ENCODE data around the gene COQ4.

The COQ4 gene

GRCh38 chr9:128285033-128285784 is 37.4 kb upstream of the COQ4 start:
- H3K79me2 ChIP-seq (ENCODE audit: control insufficient read depth, insufficient read depth, low read length, unreplicated experiment) = no peaks in the 10 kb centered on the region
- H3K4me1 ChIP-seq (ENCODE audit: control insufficient read depth, insufficient read depth, low read length, unreplicated experiment) = no peaks in the 10 kb centered on the region
- no peak overlapping the region for H2AFZ ChIP-seq (ENCODE audit: low read length, unreplicated experiment)
- H3K36me3 ChIP-seq (ENCODE audit: insufficient read depth, low read length) = peaks cover 7% of the 10 kb centered on the region; the same call in 1 of the 2 replicates
- no peak overlapping the region for H3K27ac ChIP-seq (ENCODE audit: low read depth, low read length)
- no peak overlapping the region for H3K4me3 ChIP-seq (ENCODE audit: low read depth, low read length)
- H3K27me3 ChIP-seq (ENCODE audit: insufficient read depth, low read length) = no peaks in the 10 kb centered on the region

GRCh38 chr9:128286440-128286839 is 36.2 kb upstream of the COQ4 start:
- H3K4me3 ChIP-seq (ENCODE audit: low read depth, low read length) = no peak overlapping the region
- no peak overlapping the region for H3K27ac ChIP-seq (ENCODE audit: low read depth, low read length)
- no peaks in the 10 kb centered on the region for H3K4me1 ChIP-seq (ENCODE audit: control insufficient read depth, insufficient read depth, low read length, unreplicated experiment)
- H2AFZ ChIP-seq (ENCODE audit: low read length, unreplicated experiment) = no peak overlapping the region
- no peaks in the 10 kb centered on the region for H3K79me2 ChIP-seq (ENCODE audit: control insufficient read depth, insufficient read depth, low read length, unreplicated experiment)
- no peaks in the 10 kb centered on the region for H3K27me3 ChIP-seq (ENCODE audit: insufficient read depth, low read length)
- H3K36me3 ChIP-seq (ENCODE audit: insufficient read depth, low read length) = peaks cover 7% of the 10 kb centered on the region; the same call in 1 of the 2 replicates

GRCh38 chr9:128288273-128289004 is 34.2 kb upstream of the COQ4 start:
- Histone ChIP-seq H3K36me3 (ENCODE audit: insufficient read depth, low read length) (peaks cover 7% of the 10 kb centered on the region; the same call in 1 of the 2 replicates), H3K27me3 (ENCODE audit: insufficient read depth, low read length) (no peaks in the 10 kb centered on the region), H2AFZ (ENCODE audit: low read length, unreplicated experiment) (no peak overlapping the region), H3K27ac (ENCODE audit: low read depth, low read length) (no peak overlapping the region), H3K79me2 (ENCODE audit: control insufficient read depth, insufficient read depth, low read length, unreplicated experiment) (no peaks in the 10 kb centered on the region), H3K4me3 (ENCODE audit: low read depth, low read length) (no peak overlapping the region), H3K4me1 (ENCODE audit: control insufficient read depth, insufficient read depth, low read length, unreplicated experiment) (no peaks in the 10 kb centered on the region)

GRCh38 chr9:128292009-128292408 is 30.6 kb upstream of the COQ4 start:
- H3K79me2 ChIP-seq (ENCODE audit: control insufficient read depth, insufficient read depth, low read length, unreplicated experiment) = no peaks in the 10 kb centered on the region
- no peaks in the 10 kb centered on the region for H3K27me3 ChIP-seq (ENCODE audit: insufficient read depth, low read length)
- H3K36me3 ChIP-seq (ENCODE audit: insufficient read depth, low read length) = peaks cover 3% of the 10 kb centered on the region; the same call in 1 of the 2 replicates
- H2AFZ ChIP-seq (ENCODE audit: low read length, unreplicated experiment) = no peak overlapping the region
- no peak overlapping the region for H3K27ac ChIP-seq (ENCODE audit: low read depth, low read length)
- H3K4me3 ChIP-seq (ENCODE audit: low read depth, low read length) = no peak overlapping the region
- peaks cover 14% of the 10 kb centered on the region for H3K4me1 ChIP-seq (ENCODE audit: control insufficient read depth, insufficient read depth, low read length, unreplicated experiment)

GRCh38 chr9:128293091-128293490 is 29.5 kb upstream of the COQ4 start:
- Histone ChIP-seq H3K36me3 (ENCODE audit: insufficient read depth, low read length) (peaks cover 2% of the 10 kb centered on the region; the same call in 1 of the 2 replicates), H3K4me1 (ENCODE audit: control insufficient read depth, insufficient read depth, low read length, unreplicated experiment) (peaks cover 16% of the 10 kb centered on the region), H2AFZ (ENCODE audit: low read length, unreplicated experiment) (no peak overlapping the region), H3K27ac (ENCODE audit: low read depth, low read length) (no peak overlapping the region), H3K79me2 (ENCODE audit: control insufficient read depth, insufficient read depth, low read length, unreplicated experiment) (no peaks in the 10 kb centered on the region), H3K27me3 (ENCODE audit: insufficient read depth, low read length) (no peaks in the 10 kb centered on the region), H3K4me3 (ENCODE audit: low read depth, low read length) (no peak overlapping the region)

GRCh38 chr9:128294142-128294541 is 28.5 kb upstream of the COQ4 start:
- Histone ChIP-seq H2AFZ (ENCODE audit: low read length, unreplicated experiment) (no peak overlapping the region), H3K4me3 (ENCODE audit: low read depth, low read length) (no peak overlapping the region), H3K27ac (ENCODE audit: low read depth, low read length) (no peak overlapping the region), H3K4me1 (ENCODE audit: control insufficient read depth, insufficient read depth, low read length, unreplicated experiment) (peaks cover 16% of the 10 kb centered on the region), H3K79me2 (ENCODE audit: control insufficient read depth, insufficient read depth, low read length, unreplicated experiment) (no peaks in the 10 kb centered on the region), H3K27me3 (ENCODE audit: insufficient read depth, low read length) (no peaks in the 10 kb centered on the region), H3K36me3 (ENCODE audit: insufficient read depth, low read length) (no peaks in the 10 kb centered on the region)

GRCh38 chr9:128296340-128297220 is 26.1 kb upstream of the COQ4 start:
- no peak overlapping the region; the same call in 1 of the 2 replicates for H3K27ac ChIP-seq (ENCODE audit: low read depth, low read length)
- H2AFZ ChIP-seq (ENCODE audit: low read length, unreplicated experiment) = no peak overlapping the region
- no peaks in the 10 kb centered on the region for H3K36me3 ChIP-seq (ENCODE audit: insufficient read depth, low read length)
- H3K4me3 ChIP-seq (ENCODE audit: low read depth, low read length) = no peak overlapping the region
- H3K4me1 ChIP-seq (ENCODE audit: control insufficient read depth, insufficient read depth, low read length, unreplicated experiment) = peaks cover 22% of the 10 kb centered on the region
- no peaks in the 10 kb centered on the region for H3K27me3 ChIP-seq (ENCODE audit: insufficient read depth, low read length)
- H3K79me2 ChIP-seq (ENCODE audit: control insufficient read depth, insufficient read depth, low read length, unreplicated experiment) = no peaks in the 10 kb centered on the region

- Histone ChIP-seq H3K4me3 (ENCODE audit: low read depth, low read length) (no peak overlapping the region), H3K36me3 (ENCODE audit: insufficient read depth, low read length) (no peaks in the 10 kb centered on the region), H3K27me3 (ENCODE audit: insufficient read depth, low read length) (no peaks in the 10 kb centered on the region), H3K79me2 (ENCODE audit: control insufficient read depth, insufficient read depth, low read length, unreplicated experiment) (no peaks in the 10 kb centered on the region), H3K27ac (ENCODE audit: low read depth, low read length) (no peak overlapping the region), H2AFZ (ENCODE audit: low read length, unreplicated experiment) (no peak overlapping the region), H3K4me1 (ENCODE audit: control insufficient read depth, insufficient read depth, low read length, unreplicated experiment) (peaks cover 22% of the 10 kb centered on the region)
Observed at GRCh38 chr9:128297221-128297773, 25.3 kb upstream of the COQ4 start.

GRCh38 chr9:128298535-128299482 is 23.8 kb upstream of the COQ4 start:
- peaks cover 22% of the 10 kb centered on the region for H3K4me1 ChIP-seq (ENCODE audit: control insufficient read depth, insufficient read depth, low read length, unreplicated experiment)
- H3K27ac ChIP-seq (ENCODE audit: low read depth, low read length) = no peak overlapping the region
- H3K27me3 ChIP-seq (ENCODE audit: insufficient read depth, low read length) = no peaks in the 10 kb centered on the region
- H2AFZ ChIP-seq (ENCODE audit: low read length, unreplicated experiment) = no peak overlapping the region
- no peaks in the 10 kb centered on the region for H3K79me2 ChIP-seq (ENCODE audit: control insufficient read depth, insufficient read depth, low read length, unreplicated experiment)
- no peaks in the 10 kb centered on the region for H3K36me3 ChIP-seq (ENCODE audit: insufficient read depth, low read length)
- no peak overlapping the region for H3K4me3 ChIP-seq (ENCODE audit: low read depth, low read length)
